HG02870 (cell line): ENCODE results near the gene ARHGEF37.
"Not testable (repeated sequence)": the region's sequence is repeated elsewhere in the genome, so short reads cannot be mapped to it uniquely, and the experiment has no call there.

Source experiments
- ATAC-seq: cut with Tn5 transposase; IDR thresholded peaks from one replicate; pipeline ENCODE4 v1.9.1; 2021; ENCODE audit warnings: mild to moderate bottlenecking, moderate library complexity; ENCODE audit not compliant: unreplicated experiment

ARHGEF37 gene

DNA sequence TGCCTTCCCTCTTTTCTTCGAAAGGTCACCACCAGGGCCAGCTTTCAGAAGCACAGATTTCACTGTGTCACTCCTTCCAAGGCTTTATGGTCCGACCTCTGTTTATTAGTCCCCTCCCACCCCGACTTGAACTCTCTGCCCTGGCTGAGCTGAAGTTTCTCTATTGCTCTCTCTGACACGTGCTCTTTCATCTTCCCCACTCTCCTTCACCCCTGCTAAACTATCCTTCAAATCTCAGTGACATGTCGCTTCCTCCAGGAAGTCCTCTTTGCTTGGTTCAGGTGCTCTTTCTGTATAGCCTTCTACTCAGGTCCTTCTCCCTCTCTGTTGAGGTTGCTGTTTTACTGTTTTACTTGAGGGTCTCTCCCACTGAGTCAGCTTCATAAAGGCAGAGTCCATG, 64.4 kb downstream of the ARHGEF37 start:
- no peak for ATAC-seq

DNA sequence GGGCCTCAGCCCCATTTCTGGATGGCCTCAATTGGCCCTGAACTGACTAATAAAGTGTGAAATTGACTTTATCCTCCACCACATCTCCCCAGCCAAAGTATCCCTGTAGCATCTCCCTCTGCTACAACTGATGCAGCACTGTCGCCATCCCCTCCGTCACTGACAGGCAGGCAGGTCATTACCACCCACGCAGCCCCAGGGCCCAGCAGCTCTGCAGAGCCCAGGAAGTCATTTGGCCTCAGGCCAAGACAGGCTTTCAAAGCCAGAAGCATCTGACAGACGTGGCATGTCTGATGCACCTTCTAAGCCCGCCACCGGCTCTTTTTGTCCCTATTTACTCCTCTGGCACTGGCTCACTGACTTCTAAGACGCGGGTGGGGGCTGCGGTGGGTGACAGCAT, 65.3 kb downstream of the ARHGEF37 start:
- no peak for ATAC-seq

DNA sequence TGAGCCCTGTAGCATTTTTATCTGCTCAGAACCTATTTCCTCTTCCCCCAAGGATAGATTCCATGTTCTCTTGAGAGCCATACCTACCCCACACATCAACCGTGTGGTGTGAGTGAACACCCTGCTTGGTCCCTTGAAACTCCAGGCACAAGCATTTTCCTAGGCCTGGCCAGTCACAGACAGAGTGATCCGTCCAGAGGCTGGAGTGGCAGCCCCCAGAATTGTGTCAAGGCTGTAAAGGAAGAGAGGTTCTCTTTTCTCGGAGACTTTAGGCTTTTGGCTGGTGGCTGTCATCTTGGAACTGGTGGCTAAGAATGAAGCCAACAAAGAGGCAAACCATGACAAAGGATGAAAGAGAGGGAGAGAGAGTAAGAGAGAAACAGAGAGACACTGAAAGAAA, 66.0 kb downstream of the ARHGEF37 start:
- ATAC-seq: no peak

DNA sequence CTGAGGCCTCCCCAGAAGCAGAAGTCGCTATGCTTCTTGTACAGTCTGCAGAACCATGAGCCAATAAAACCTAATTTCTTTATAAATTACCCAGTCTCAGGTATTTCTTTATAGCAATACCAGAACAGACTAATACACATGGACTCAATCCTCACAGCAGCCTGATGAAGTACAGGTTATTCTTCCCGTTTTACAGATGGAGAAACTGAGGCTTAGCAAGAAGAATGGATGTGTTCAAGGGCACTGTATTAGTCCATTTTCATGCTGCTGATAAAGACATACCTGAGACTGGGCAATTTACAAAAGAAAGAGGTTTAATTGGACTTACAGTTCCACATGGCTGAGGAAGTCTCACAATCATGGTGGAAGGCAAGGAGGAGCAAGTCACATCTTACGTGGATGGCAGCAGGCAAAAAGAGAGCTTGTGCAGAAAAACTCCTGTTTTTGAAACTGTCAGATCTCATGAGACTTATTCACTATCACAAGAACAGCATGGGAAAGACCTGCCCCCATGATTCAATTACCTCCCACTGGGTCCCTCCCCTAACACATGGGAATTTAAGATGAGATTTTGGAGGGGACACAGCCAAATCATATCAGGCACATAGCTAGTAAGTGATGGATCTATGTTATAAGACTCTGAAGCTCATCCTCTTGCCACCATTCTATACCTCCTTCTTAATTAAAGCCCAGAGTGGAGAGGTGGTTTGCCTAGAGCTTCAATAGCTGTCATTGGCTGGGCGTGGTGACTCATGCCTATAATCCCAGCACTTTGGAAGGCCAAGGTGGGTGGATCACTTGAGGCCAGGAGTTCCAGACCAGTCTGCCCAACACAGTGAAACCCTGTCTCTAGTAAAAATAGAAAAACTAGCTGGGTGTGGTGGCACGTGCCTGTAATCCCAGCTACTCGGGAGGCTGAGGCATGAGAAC, 67.4 kb downstream of the ARHGEF37 start:
- ATAC-seq: not testable (repeated sequence)

DNA sequence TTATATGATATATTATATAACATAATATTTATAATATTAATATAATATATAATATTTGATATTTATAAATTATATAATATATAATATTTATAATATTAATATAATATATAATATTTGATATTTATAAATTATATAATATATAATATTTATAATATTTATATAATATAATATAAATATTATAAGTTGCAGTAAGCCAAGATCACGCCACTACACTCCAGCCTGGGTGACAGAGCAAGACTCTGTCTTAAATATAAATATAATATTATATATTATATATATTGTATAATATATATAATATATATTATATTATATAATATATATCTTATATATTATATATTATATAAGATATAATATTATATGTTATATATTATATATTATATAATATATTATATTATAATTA, 68.4 kb downstream of the ARHGEF37 start:
- not testable (repeated sequence) for ATAC-seq

DNA sequence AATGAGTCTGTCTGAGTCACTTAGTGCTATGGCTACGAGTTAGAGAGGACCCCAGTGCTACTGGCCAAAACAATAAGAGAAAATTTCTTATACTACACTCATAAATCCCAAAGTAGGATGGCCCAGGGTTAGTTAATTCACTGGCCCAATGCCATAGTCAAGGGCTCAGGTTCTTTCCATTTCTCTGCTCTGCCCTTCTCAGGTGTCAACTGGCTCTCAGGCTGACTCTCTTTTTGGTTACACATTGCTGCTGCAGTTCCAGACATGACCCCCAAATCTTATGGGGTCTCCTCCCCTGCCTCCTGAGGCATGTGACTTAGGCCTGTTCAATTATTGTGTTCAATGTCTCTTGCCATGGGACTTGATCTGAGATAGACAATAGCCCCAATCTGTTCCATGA, 70.4 kb downstream of the ARHGEF37 start:
- ATAC-seq: no peak

DNA sequence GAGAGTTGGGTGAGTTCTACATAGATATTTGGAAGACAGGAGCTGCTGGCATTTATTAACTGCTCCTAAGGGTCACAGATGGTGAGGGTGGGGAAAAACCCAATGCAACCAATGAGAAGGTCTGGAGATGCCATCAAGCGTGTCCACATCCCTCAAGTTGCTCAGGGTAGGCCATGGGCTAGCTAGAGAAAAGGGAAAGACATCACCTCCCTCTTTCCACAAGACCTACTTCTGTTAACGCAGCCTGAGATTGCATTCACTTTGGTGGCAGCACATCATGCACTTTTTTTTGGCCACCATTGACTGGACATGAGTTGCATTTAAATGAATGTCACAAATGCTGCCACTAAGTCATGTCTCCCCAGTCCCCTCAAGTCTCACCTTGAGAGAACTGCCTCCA, 71.4 kb downstream of the ARHGEF37 start:
- ATAC-seq: no peak

DNA sequence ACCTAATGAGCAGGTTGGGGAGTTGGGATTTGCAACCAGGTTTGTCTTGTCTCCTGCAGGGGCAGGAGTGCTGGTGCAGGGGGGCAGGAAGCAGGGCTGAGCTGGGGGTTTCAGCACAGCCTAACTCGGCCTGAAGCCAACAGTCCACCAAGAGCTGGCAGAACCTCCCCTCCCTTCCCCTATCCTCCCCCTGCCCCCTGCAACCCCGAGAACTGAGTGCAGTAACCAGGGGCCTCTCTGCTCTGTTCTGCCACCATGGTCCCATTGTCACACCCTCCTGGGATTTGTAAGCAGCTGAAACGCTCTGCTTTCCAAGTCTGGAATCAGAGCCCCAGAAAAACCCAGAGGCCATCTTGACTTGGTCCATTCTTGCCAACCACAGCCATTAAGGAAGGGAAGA, 72.9 kb downstream of the ARHGEF37 start:
- ATAC-seq: no peak

DNA sequence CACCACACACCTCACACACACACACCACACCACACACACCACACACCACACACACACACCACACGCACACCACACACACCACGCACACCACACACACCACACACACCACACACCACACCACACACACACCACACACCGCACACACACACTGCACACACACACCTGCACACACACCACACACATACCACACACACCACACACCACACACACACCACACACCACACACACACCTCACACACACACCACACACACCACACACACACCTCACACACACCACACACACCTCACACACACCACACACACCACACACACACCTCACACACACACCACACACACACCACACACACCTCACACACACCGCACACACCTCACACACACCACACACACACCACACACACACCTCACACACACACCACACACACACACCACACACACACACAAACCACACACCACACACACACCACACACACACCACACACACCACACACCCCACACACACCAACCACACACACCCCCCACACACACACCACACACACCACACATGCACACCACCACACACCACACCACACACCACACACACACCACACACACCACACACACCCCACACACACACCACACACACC, 73.7 kb downstream of the ARHGEF37 start:
- no peak for ATAC-seq

DNA sequence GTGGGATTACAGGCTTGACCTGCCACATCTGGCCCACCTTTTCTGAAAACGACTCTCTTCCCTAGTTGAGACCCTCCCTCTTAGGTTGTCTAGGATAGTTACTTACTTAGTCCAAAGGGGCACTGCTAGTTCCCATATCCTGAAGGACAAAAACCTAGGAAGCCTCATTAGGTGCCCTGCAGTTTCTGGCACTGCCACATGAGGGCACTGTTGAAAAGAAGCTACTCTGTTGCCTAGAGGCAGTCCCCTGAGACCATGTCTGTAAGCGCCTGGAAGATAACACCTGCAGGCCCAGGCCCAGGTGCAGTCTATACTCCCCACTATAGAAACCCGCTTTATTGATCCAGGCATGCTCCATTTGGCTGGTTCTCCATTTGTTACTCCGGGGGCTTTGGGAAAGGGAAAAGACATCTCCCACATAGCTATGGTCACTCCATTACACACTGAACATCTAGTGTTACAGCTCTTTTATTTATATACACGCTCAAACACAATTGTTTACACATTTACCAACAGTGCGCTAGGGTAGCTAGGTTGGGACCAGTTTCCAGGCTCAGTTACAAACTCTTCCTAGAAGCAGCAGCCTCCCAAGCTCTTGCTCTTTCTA, 75.4 kb downstream of the ARHGEF37 start:
- no peak for ATAC-seq

DNA sequence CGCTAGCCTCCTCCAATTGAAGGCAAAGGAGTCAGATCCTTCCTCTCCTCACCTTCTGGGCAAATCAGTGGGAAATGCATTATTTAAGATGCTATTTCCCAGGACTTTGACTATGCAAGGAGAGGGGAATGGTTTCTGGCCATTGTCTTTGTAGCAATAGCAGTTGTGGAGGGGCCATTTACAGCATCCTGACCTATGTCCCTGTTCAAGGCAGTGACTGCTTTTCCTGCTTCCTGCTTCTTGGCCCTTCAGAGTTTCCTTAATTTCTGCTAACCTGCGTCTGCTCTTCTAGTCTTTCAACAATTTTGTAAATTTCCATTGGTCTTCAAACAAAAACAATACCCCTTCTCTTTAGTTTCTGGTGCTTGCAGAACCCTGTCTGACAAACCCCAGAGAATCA, 76.0 kb downstream of the ARHGEF37 start:
- no peak for ATAC-seq

DNA sequence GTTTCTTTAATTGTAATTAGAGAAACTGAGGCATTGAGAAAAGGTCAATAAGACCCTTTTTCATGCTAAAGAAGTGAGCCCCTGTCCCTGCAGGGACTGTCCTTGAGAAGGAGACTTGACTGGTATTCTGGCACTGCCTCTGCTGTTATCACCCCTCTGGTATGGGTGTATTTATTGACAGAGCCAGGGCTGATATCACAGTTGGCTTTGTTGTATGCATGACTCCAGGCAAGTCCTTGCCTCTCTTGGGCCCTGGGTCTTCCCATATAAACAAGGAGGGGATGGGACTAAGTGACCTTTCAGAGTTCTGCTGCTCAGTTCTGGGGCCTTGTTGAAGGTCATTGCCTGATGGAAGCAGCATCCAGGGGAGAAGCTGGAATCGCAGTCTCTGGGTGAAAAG, 77.0 kb downstream of the ARHGEF37 start:
- ATAC-seq: no peak

DNA sequence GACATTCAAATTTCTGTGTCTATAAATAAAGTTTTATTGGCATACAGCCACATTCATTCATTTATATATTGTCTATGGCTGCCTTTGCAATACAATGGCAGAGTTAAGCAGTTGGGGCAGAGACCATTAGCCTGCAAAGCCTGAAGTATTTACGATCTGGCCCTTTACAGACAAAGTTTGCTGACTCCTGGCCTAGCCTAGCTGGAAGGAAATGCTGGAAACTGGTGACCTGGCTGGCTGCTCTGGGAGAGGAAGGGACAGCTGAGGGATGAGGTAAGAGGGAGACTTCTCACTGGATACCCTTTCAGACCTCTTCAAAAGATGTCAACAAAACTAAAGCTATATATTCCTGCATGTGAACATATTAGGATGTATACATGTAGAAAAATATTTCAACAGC, 82.8 kb downstream of the ARHGEF37 start:
- ATAC-seq: no peak

DNA sequence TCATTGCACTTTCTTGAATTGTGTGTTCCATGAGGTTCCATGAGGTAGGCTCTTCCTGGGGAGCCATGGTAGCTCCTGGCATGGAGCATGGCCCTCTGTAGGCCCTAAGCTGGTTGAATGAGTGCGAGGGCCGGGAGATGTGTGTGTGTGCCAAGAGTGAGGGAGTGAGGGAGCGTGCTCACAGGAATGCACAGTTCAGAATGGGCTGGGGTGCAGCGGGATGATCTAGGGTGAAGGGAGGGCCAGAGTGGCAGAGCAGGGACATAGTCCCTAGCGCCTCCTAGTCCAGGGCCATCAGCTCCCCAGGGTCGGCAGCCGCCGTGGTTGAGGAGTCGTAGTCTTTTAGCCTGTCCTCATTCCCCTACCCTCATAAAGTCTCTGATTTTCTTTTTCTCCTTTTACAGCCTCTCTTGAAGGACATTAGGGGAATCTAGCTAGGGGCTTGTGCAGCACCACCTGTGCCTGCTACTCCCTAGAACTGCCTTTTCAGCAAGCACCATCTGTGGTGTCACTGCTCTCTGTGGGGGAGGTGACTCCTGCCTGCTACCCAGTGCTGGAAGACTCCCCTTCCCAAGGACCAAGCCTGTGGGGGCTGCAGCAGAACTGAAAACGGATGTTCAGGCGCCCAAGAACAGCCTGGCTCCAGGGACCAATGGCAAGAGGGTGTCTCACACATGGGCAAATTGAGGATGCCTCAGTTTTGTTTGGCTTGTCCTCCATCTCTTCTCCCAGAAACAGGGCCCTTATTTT, 83.5 kb downstream of the ARHGEF37 start:
- no peak for ATAC-seq

DNA sequence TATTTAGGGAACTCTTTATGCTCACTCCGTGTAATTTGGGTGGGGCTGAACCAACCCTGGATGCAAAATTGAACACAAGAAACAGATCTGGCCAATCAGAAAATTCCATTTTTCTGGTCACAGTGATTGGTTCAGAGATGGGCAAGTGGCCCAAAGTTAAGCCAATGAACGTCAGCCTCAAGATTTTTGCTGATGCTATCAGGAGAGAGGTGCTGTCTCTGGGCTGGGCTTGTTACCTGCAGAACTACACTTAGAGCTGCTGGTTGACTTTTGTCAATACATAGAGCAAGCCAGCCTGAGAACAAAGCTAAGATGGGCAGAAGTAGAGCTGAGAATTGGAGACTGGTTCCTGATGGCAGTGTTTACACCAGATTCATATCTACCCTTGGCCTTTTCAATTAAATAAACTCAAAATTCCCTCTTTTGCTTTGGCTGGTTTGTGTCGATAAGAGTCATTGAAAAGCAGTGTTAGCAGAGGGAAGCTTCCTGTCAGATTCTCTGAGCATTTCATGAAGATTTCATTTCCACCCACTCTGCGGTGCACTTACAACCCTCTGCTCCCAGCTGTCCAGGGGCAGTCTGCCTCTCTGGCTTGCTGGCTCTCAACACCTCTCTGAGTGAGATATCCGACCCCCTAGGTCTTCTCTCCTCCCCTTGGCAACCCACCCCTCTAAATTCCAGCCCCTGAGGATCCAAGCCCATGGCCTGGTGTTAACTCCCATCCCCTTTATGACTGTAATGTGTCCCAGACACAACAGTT, 84.3 kb downstream of the ARHGEF37 start:
- ATAC-seq: no peak

DNA sequence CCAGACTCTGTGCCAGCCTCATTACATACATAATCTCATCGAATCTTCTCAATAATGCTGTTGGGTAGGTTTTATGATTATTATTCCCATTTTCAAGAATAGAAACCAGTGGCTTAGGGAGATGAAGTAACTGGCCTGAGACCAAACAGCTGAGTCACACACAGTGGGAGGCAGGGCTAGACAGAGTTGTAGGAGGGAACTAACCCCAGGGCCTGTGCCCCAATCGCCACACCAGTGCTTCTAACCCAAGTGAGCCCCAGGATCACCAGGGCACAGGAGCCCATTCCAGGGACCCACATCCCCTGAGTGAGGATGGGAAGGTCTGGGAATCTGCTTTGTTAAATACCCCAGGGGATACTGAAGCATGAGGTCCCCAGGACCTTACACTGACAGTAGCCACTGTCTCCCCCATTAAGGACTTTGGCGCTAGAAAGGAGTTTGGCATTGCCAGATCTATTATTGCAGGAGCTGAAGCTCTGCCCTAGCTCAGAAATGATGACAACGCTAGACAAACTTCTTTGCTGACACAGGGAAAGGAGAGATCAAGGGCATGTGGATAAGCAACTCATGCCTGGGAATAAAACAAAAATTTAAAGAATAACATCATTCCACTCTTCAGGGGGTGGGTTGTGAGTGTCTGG, 85.0 kb downstream of the ARHGEF37 start:
- no peak for ATAC-seq

DNA sequence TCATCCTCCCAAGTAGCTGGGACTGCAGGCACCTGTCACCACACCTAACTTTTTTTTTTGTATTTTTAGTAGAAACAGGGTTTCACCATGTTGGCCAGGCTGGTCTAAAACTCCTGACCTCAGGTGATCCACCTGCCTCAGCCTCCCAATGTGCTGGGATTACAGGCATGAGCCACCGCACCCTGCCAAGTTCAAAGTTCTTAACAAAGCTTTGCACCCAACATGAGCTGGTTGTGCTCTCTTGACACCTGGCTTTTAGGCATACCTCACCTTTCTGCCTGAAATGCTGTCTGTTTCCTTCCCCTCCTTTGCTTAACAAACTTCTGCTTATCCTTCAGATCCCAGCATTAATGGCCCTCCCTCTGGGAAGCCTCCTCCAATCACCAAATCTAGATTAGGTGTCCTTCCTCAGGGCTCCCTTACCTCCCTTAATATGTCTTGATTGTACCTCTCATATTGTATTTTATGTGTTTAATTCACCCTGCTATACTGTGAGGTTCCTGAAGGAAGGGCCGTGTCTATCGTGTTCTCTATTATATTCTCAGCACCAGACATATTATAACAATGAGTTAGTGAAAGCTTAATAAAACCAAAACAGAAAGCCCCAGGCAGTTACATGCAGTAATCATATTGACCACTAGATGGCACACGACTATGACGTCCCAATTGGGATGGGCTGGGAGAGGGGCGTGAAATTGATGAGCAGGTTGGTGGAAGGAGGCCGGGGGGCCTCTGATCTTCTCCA, 86.0 kb downstream of the ARHGEF37 start:
- ATAC-seq: no peak

DNA sequence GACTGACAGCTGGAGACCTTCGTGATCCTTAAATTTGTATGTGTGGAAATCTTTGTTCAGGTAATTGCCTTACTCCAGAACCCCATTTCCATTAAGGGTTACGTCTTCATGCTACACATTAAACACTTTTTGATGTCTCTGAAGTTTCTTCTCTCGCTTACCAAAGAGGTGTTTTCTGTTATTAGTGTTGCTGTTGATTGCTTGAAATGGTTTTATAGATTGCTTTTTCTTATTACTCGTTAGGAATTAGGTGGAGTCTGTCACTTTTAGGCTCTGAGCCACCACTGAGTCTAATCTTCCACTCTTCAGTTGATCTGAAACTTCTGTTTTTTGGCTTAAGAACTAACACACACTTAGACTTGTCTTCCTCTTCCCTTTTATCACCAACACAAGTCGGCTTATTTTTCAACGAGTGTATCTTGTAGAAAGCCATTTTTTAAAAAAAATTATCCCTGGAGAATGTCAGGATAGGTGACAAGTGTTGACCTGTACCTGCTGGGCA, 86.6 kb downstream of the ARHGEF37 start:
- no peak for ATAC-seq

DNA sequence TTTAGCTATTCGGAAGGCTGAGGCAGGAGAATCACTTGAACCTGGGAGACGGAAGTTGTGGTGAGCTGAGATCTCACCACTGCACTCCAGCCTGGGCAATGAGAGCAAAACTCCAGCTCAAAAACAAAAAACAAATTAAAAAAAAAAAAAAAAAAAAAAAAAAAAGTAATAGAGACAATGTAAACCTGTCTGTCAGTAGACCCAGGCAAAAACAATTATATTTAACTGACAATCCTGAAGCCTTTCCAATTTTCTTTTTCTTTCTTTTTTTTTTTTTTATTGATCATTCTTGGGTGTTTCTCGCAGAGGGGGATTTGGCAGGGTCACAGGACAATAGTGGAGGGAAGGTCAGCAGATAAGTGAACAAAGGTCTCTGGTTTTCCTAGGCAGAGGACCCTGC, 88.0 kb downstream of the ARHGEF37 start:
- not testable (repeated sequence) for ATAC-seq
